ENCODE results near the gene COQ4.

The COQ4 gene

DNA sequence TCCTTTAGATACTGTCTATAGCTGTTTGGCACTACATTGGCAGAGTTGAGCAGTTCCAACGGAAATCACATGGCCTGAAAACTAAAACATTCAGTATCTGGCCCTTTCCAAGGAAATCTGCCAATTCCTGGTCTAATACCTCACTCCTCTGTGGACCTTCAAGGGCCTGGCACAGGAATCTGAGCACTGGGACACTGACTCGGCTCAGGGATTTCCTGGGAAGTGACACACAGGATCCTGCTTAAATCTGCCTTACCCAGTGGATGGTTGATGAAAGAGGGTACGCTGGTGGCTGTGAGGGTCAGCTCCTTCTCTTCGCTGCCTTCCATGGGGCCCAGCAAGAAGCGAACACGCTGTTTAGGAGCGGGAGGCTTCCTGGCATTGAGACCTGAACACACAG lies 1.3 kb upstream of the COQ4 start:
- H4K20me1 ChIP-seq (ENCODE audit: insufficient read depth, low read length, poor library complexity, severe bottlenecking), result peaks cover 7% of the 10 kb centered on the region
- H3K79me2 ChIP-seq (ENCODE audit: insufficient read depth, low read length), result peaks cover 38% of the 10 kb centered on the region
- peaks cover 11% of the 10 kb centered on the region; the same call in 1 of the 2 replicates for H3K36me3 ChIP-seq (ENCODE audit: insufficient read depth, low read length)
- H3K4me3 ChIP-seq (ENCODE audit: low read length, poor library complexity, severe bottlenecking), result peak overlapping the region; percentile 95
- no peaks in the 10 kb centered on the region for H3K27me3 ChIP-seq (ENCODE audit: insufficient read depth, low read length, poor library complexity, severe bottlenecking)
- no peak overlapping the region for H2AFZ ChIP-seq (ENCODE audit: low read length)
- no peaks in the 10 kb centered on the region for H3F3A ChIP-seq (ENCODE audit: low read depth)
- H3K9ac ChIP-seq (ENCODE audit: low read depth, low read length, poor library complexity, severe bottlenecking), result peak overlapping the region; percentile 86
- H3K4me2 ChIP-seq (ENCODE audit: low read depth, low read length, poor library complexity, severe bottlenecking), result peak overlapping the region; percentile 76
- H3K4me1 ChIP-seq (ENCODE audit: insufficient read depth, low read length, poor library complexity, severe bottlenecking), result peaks cover 8% of the 10 kb centered on the region
- no peaks in the 10 kb centered on the region for H3K9me2 ChIP-seq (replicated peaks; ENCODE audit: low read depth, low read length)
- TF ChIP-seq, protein P1, sequence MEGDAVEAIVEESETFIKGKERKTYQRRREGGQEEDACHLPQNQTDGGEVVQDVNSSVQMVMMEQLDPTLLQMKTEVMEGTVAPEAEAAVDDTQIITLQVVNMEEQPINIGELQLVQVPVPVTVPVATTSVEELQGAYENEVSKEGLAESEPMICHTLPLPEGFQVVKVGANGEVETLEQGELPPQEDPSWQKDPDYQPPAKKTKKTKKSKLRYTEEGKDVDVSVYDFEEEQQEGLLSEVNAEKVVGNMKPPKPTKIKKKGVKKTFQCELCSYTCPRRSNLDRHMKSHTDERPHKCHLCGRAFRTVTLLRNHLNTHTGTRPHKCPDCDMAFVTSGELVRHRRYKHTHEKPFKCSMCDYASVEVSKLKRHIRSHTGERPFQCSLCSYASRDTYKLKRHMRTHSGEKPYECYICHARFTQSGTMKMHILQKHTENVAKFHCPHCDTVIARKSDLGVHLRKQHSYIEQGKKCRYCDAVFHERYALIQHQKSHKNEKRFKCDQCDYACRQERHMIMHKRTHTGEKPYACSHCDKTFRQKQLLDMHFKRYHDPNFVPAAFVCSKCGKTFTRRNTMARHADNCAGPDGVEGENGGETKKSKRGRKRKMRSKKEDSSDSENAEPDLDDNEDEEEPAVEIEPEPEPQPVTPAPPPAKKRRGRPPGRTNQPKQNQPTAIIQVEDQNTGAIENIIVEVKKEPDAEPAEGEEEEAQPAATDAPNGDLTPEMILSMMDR (conservative IDR thresholded peaks at IDR 0.05; ENCODE audit: low read length), result no peak
- TF ChIP-seq EZH2phosphoT487 (IDR thresholded peaks at IDR 0.05; ENCODE audit: borderline replicate concordance), result no peak
- H3K9me3 ChIP-seq (ENCODE audit: insufficient read depth, low read depth, low read length), result no peaks in the 10 kb centered on the region

DNA sequence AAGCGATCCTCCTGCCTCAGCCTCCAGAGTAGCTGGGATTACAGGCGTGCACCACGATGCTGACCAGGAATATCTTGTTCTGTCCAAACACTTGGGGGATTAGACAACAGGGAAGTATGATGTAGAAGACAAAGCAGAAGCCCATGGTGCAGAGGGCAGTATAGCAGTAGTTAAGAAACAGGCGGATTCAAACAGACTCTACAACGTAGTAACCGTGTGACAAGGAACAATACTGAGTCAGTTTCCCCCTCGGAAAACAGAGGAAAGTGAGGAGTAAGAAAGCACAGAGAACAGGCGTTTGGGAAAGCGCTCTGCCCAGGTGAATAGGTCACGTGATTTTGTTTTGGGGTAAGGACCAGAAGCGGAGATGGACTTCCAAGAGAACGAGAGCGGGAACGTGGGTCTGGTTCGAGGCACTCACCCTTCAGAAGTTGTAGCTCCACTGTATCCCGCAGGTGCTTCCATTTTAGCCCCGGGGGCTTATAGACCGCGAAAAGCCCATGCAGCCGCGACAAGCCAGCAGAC lies 698 bp upstream of the COQ4 start:
- Histone ChIP-seq H3K79me2 (ENCODE audit: insufficient read depth, low read length) (peaks cover 38% of the 10 kb centered on the region), H3F3A (ENCODE audit: low read depth) (no peaks in the 10 kb centered on the region), H3K9me2 (replicated peaks; ENCODE audit: low read depth, low read length) (no peaks in the 10 kb centered on the region)

DNA sequence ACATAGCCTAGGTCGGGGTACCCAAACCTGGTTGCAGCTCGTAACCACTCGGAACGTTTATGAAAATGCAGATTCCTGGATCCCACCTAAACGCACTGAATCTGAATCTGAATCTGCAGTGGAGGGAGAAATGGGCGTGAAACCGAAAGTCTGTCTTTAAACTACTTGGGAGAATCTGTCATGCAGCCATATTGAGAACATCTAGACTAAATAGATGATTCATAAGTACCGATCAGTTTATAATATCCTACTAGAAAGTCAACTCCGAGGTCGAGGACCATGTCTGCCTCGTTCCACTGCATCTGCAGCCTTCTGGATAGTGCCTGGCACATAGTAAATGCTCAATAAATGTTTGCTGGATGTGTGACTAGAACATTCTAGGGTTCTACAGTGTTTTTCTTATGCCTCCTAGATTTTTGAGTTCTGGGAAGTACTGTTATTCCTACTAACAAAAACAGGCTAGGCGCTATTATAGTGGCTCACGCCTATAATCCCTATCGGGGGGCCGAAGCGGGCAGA lies 632 bp downstream of the COQ4 start:
- TF ChIP-seq, protein P1 (conservative IDR thresholded peaks at IDR 0.05; ENCODE audit: low read length), result no peak
- peaks cover 38% of the 10 kb centered on the region for H3K79me2 ChIP-seq (ENCODE audit: insufficient read depth, low read length)
- no peaks in the 10 kb centered on the region for H3K27me3 ChIP-seq (ENCODE audit: insufficient read depth, low read length, poor library complexity, severe bottlenecking)
- peak overlapping the region; percentile 95 for H3K4me3 ChIP-seq (ENCODE audit: low read length, poor library complexity, severe bottlenecking)
- no peaks in the 10 kb centered on the region for H3K9me3 ChIP-seq (ENCODE audit: insufficient read depth, low read depth, low read length)
- H4K20me1 ChIP-seq (ENCODE audit: insufficient read depth, low read length, poor library complexity, severe bottlenecking), result peaks cover 7% of the 10 kb centered on the region
- H2AFZ ChIP-seq (ENCODE audit: low read length), result peak overlapping the region; percentile 96
- no peaks in the 10 kb centered on the region for H3F3A ChIP-seq (ENCODE audit: low read depth)
- H3K36me3 ChIP-seq (ENCODE audit: insufficient read depth, low read length), result no peaks in the 10 kb centered on the region
- H3K9me2 ChIP-seq (replicated peaks; ENCODE audit: low read depth, low read length), result no peaks in the 10 kb centered on the region
- peaks cover 8% of the 10 kb centered on the region for H3K4me1 ChIP-seq (ENCODE audit: insufficient read depth, low read length, poor library complexity, severe bottlenecking)
- H3K9ac ChIP-seq (ENCODE audit: low read depth, low read length, poor library complexity, severe bottlenecking), result peak overlapping the region; percentile 86
- peak overlapping the region; percentile 93 for H3K4me2 ChIP-seq (ENCODE audit: low read depth, low read length, poor library complexity, severe bottlenecking)

More for the DNA sequence above, 698 bp upstream of the COQ4 start:
- peaks cover 5% of the 10 kb centered on the region; the same call in 1 of the 2 replicates for H3K36me3 ChIP-seq (ENCODE audit: insufficient read depth, low read length)
- peak overlapping the region; percentile 86 for H3K9ac ChIP-seq (ENCODE audit: low read depth, low read length, poor library complexity, severe bottlenecking)
- H4K20me1 ChIP-seq (ENCODE audit: insufficient read depth, low read length, poor library complexity, severe bottlenecking), result peaks cover 7% of the 10 kb centered on the region
- H3K4me2 ChIP-seq (ENCODE audit: low read depth, low read length, poor library complexity, severe bottlenecking), result peak overlapping the region; percentile 76
- H3K4me1 ChIP-seq (ENCODE audit: insufficient read depth, low read length, poor library complexity, severe bottlenecking), result peaks cover 8% of the 10 kb centered on the region
- peak overlapping the region; percentile 95 for H3K4me3 ChIP-seq (ENCODE audit: low read length, poor library complexity, severe bottlenecking)
- H2AFZ ChIP-seq (ENCODE audit: low read length), result peak overlapping the region; percentile 96
- no peaks in the 10 kb centered on the region for H3K27me3 ChIP-seq (ENCODE audit: insufficient read depth, low read length, poor library complexity, severe bottlenecking)
- H3K9me3 ChIP-seq (ENCODE audit: insufficient read depth, low read depth, low read length), result no peaks in the 10 kb centered on the region
- TF ChIP-seq, protein P1 (conservative IDR thresholded peaks at IDR 0.05; ENCODE audit: low read length), result no peak
- no peak for TF ChIP-seq EZH2phosphoT487 (IDR thresholded peaks at IDR 0.05; ENCODE audit: borderline replicate concordance)

Measured in Loucy (cell line).